Small intestine (tissue), 7 donors: ENCODE results near the gene TRIM24. TPM values are rescaled to one million over a fixed set of nuclear protein-coding genes. Genes with fewer than 3 reads are reported as not detected.
"Not testable (repeated sequence)": the region's sequence is repeated elsewhere in the genome, so short reads cannot be mapped to it uniquely, and the experiment has no call there.

Source experiments
- DNase-seq, 2 donors: peaks; one replicate each; pipeline versions ENCODE4 v3.0.0 to v3.0.0-alpha.2; 2013
- FAIRE-seq: peaks from 2 replicates; lab custom pipeline; 2012; peaks lifted over from hg19 to GRCh38; lab: Jason Lieb, UNC
- H3K27ac ChIP-seq, 3 donors: one replicate each; pipeline ENCODE4 v1.5.1; 2013; ENCODE audit warnings: low read length in 2 of 3, mild to moderate bottlenecking in 2 of 3, control low read depth in 1 of 3, inconsistent platforms in 1 of 3, low read depth in 1 of 3, moderate library complexity in 1 of 3
- H3K27me3 ChIP-seq, 3 donors: one replicate each; pipeline ENCODE4 v1.6.1; 2013; ENCODE audit warnings: low read length in 3 of 3, inconsistent platforms in 1 of 3; ENCODE audit not compliant: control insufficient read depth in 3 of 3, insufficient read depth in 3 of 3
- H3K36me3 ChIP-seq, 3 donors: one replicate each; pipeline ENCODE4 v1.6.1; 2013; ENCODE audit warnings: low read length in 3 of 3, inconsistent platforms in 1 of 3, low read depth in 1 of 3, mild to moderate bottlenecking in 1 of 3, moderate library complexity in 1 of 3; ENCODE audit not compliant: control insufficient read depth in 3 of 3, insufficient read depth in 2 of 3
- H3K4me1 ChIP-seq, 3 donors: one replicate each; pipeline ENCODE4 v1.6.1; 2013; ENCODE audit warnings: low read length in 2 of 3, inconsistent platforms in 1 of 3, low read depth in 1 of 3, mild to moderate bottlenecking in 1 of 3, moderate library complexity in 1 of 3; ENCODE audit not compliant: control insufficient read depth in 3 of 3, insufficient read depth in 2 of 3
- H3K4me3 ChIP-seq, 3 donors: one replicate each; pipeline ENCODE4 v1.5.1; 2013; ENCODE audit warnings: low read length in 3 of 3, control low read depth in 1 of 3, inconsistent platforms in 1 of 3, low read depth in 1 of 3, mild to moderate bottlenecking in 1 of 3, moderate library complexity in 1 of 3
- H3K9me3 ChIP-seq, 2 donors: one replicate each; pipeline ENCODE4 v1.6.1; 2013; ENCODE audit warnings: low read depth in 1 of 2, low read length in 1 of 2; ENCODE audit not compliant: control insufficient read depth in 2 of 2, insufficient read depth in 1 of 2
- WGBS, 3 donors: extraction: QIAGEN DNeasy Blood & Tissue Kit; methylation state at CpG; one replicate each; pipeline ENCODE4 v1.1.7; 2013; 5-methylcytosine and 5-hydroxymethylcytosine counted together
- polyA plus RNA-seq, 4 donors: library from polyadenylated mRNA; stranded (reverse) in 3 of 4; unstranded in 1 of 4; fragments of 200-250 nt in 3 of 4; fragments of 120-200 nt in 1 of 4; gene quantifications; one replicate each; pipeline versions ENCODE4 v1.2.1 to v1.2.3, GENCODE V29; 2013
- donor health status: healthy with polysubstance abuse.
- donor health status: control.
- donor health status: control.
- donor health status: Bipolar disorder and iron deficiency.
- donor health status: healthy.

Gene TRIM24
- polyA plus RNA-seq, 4 donors = 5.8 to 37.3 (median 9.8) TPM

GRCh38 chr7:138492423-138492822 lies 32.4 kb downstream of the TRIM24 start:
- DNase-seq (no peak), FAIRE-seq (no peak)
- WGBS, 3 donors = 71 to 82% (median 78%) methylated on average over 4 of the region's 4 CpGs

GRCh38 chr7:138493535-138493934 lies 33.5 kb downstream of the TRIM24 start:
- Histone ChIP-seq H3K27ac (no peak overlapping the region), H3K4me3 (no peak overlapping the region), H3K36me3 (peaks cover 0 to 12% (median 0%) of the 10 kb centered on the region in 3 donors), H3K27me3 (no peaks in the 10 kb centered on the region), H3K9me3 (peaks cover 0 to 2% of the 10 kb centered on the region in 2 donors), H3K4me1 (no peaks in the 10 kb centered on the region)
- DNase-seq (no peak), FAIRE-seq (no peak)
- 94 to 97% (median 94%) methylated on average over 3 of the region's 3 CpGs for WGBS, 3 donors

More at GRCh38 chr7:138492423-138492822, 32.4 kb downstream of the TRIM24 start:
- Histone ChIP-seq H3K9me3 (peaks cover 0 to 2% of the 10 kb centered on the region in 2 donors), H3K27ac (no peak overlapping the region), H3K4me3 (no peak overlapping the region), H3K4me1 (no peaks in the 10 kb centered on the region), H3K27me3 (no peaks in the 10 kb centered on the region), H3K36me3 (peaks cover 0 to 12% (median 0%) of the 10 kb centered on the region in 3 donors)

GRCh38 chr7:138495485-138495884 lies 35.4 kb downstream of the TRIM24 start:
- WGBS, 3 donors = 79 to 98% (median 91%) methylated on average over 1 of the region's 1 CpG
- FAIRE-seq (no peak), DNase-seq (no peak)
- H3K4me3 ChIP-seq = no peak overlapping the region
- H3K36me3 ChIP-seq = peaks cover 0 to 21% (median 0%) of the 10 kb centered on the region in 3 donors
- no peaks in the 10 kb centered on the region for H3K4me1 ChIP-seq
- peaks cover 0 to 5% of the 10 kb centered on the region in 2 donors for H3K9me3 ChIP-seq
- H3K27ac ChIP-seq = no peak overlapping the region
- H3K27me3 ChIP-seq = no peaks in the 10 kb centered on the region

DNA sequence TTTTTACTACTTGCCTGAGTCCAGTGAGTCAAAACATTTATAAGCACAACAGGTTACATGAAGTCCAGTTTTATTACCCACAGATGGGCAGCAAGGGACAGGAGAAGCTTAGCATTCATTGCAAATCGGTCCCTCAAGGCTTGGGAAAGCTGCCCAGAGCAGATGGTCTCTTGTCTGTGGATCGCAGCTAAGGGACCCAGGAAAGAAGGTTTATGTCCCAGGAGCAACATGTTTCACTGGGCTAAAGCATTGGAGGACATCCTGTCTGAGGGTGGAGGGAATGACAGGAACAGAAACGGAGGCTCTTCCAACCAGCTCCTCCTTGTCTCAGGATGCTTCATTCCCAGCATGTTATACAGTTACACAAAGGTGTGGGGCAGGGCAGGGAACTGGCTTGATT lies 39.3 kb downstream of the TRIM24 start:
- Histone ChIP-seq H3K9me3 (peaks cover 0 to 5% of the 10 kb centered on the region in 2 donors), H3K36me3 (peaks cover 0 to 16% (median 0%) of the 10 kb centered on the region in 3 donors), H3K27ac (no peak overlapping the region), H3K27me3 (no peaks in the 10 kb centered on the region), H3K4me3 (no peak overlapping the region), H3K4me1 (no peaks in the 10 kb centered on the region)
- 90 to 92% (median 91%) methylated on average over 3 of the region's 3 CpGs for WGBS, 3 donors
- FAIRE-seq (no peak), DNase-seq (no peak)

DNA sequence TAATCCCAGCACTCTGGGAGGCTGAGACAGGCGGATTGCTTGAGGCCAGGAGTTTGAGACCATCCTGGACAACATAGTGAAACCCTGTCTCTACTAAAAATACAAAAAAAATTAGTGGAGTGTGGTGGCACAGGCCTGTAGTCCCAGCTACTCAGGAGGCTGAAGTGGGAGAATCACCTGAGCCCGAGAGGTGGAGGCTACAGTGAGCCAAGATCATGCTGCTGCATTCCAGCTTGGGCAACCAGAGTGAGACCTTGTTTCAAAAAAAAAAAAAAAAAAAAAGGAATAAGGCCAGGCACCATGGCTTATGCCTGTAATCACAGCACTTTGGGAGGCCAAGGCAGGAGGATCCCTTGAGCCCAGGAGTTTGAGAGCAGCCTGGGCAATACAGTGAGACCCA lies 40.2 kb downstream of the TRIM24 start:
- 96 to 100% (median 98%) methylated on average over 2 of the region's 2 CpGs for WGBS, 3 donors
- H3K4me1 ChIP-seq, H3K9me3 ChIP-seq, H3K27ac ChIP-seq, H3K4me3 ChIP-seq, H3K27me3 ChIP-seq, FAIRE-seq, DNase-seq: not testable (repeated sequence)
- H3K36me3 ChIP-seq = peaks cover 0 to 22% (median 0%) of the 10 kb centered on the region in 3 donors

GRCh38 chr7:138500892-138501291 lies 40.8 kb downstream of the TRIM24 start:
- no peak for DNase-seq
- 88 to 92% (median 89%) methylated on average over 1 of the region's 1 CpG for WGBS, 3 donors

DNA sequence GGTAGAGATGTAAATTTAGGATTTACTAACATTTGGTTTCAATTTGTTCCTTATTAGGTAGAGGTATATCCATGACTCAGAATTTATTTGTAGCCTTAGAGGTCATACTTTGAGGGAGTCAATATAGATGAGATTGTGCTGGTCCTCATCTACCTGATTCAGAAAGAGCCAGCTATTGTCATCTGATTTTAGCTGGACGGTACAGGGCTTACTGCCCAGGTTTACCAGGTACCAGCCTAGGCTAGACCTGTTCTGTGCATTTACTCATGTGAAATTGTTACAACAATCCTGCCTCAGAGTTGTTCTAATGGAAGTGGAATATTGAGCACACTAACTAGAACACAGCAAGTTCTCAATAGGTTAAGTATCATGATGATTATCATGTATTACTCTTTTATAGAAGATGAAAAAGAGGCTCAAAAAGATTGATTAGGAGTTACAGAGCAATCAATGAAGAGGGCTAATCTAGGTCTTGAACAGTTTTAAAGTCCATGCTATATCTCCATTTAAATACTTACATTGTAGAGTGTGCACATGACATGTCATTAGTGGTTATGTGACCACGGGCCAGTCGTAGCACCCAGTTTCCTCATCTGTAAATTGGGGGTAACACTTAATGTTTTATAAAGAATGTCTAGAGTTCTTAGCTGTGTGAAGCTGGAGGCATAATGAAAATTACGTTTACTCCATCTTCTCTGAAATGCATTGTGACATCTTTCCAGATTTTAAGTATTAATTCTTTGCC lies 42.1 kb downstream of the TRIM24 start:
- DNase-seq (no peak), FAIRE-seq (no peak)
- no peaks in the 10 kb centered on the region for H3K27me3 ChIP-seq
- peaks cover 0 to 21% (median 3%) of the 10 kb centered on the region in 3 donors for H3K36me3 ChIP-seq
- no peaks in the 10 kb centered on the region for H3K4me1 ChIP-seq
- WGBS, 3 donors = 68 to 77% (median 73%) methylated on average over 4 of the region's 4 CpGs
- H3K27ac ChIP-seq = no peak overlapping the region
- H3K4me3 ChIP-seq = no peak overlapping the region
- peaks cover 0 to 5% of the 10 kb centered on the region in 2 donors for H3K9me3 ChIP-seq

More at GRCh38 chr7:138500892-138501291, 40.8 kb downstream of the TRIM24 start:
- FAIRE-seq = no peak
- peaks cover 0 to 24% (median 0%) of the 10 kb centered on the region in 3 donors for H3K36me3 ChIP-seq
- no peak overlapping the region for H3K4me3 ChIP-seq
- H3K4me1 ChIP-seq = no peaks in the 10 kb centered on the region
- H3K9me3 ChIP-seq = peaks cover 0 to 5% of the 10 kb centered on the region in 2 donors
- no peaks in the 10 kb centered on the region for H3K27me3 ChIP-seq
- H3K27ac ChIP-seq = no peak overlapping the region

DNA sequence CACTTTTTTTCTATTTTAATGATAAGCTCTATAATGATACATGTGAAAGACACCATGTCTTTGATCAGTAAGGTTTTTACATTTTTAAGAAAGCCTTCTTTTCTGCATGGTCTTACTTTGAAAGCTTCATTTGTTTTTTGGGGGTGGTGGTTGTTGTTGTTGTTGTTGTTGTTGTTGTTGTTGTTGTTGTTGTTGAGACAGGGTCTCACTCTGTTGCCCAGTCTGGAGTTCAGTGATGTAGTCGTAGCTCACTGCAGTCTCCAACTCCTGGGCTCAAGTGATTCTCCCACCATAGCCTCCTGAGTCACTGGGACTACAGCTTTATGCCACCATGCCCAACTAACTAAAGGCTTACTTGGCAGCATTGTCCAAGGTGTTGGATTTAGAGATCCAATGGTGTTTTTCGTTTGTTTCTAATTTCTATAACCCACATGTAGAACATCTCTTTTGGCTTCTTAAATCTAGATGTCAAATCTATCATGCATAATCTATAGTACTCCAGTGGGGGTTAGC lies 45.4 kb downstream of the TRIM24 start:
- Histone ChIP-seq H3K36me3 (peaks cover 0 to 29% (median 3%) of the 10 kb centered on the region in 3 donors), H3K4me1 (no peaks in the 10 kb centered on the region), H3K9me3 (no peaks in the 10 kb centered on the region), H3K4me3 (no peak overlapping the region), H3K27me3 (no peaks in the 10 kb centered on the region), H3K27ac (no peak overlapping the region)
- DNase-seq (no peak), FAIRE-seq (no peak)
- WGBS, 3 donors = 92 to 97% (median 93%) methylated on average over 2 of the region's 2 CpGs
